DMS79 (cell line): ENCODE measurements around the gene GPC4.

Experiments used
- DNase-seq: peaks from one replicate; lab custom pipeline; 2025; lab: John Stamatoyannopoulos, UW

The GPC4 gene

DNA sequence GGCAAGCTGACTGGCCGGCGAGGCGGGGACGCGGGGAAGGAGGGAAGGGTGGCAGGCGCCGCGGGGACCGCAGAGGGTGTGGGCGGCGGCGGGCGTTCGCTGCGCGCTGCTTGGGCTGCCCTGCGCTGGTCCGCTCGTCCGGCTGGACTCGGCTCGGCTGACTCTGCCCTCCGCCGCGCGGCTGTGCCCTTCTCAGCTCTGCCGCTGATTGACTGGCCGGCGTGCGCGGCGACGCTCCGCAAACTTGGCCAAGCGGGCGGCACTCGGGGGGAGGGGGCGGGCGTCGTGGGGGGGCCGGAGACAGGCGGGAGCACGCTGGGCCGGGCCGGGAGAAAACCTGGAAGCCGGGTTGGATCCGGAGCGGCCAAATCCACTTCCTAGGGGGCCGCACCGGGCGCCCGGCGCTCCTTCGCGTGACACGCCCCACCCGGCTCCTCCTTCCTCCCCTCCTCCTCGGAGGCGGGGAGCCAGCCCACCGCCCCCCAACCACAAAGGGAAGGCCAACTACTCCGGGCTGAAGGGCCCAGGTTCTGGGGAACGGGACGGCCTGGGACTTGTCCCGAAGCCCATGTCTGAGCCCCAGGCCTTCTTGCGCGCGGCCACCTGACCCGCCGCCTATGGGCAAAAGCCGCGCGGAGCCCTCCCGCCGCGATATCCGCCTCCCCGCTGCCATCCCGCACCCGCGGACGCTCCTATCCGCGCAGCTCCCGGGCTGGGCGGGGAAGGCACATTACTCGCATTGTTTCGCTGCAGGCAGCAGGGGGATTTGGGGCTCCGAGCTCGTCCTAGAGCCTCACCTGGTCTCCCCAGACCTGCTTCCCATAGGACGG is at the start of gene GPC4:
Gene GPC4 (minus strand): TSS at position 214 of the 830 bp plus-strand sequence. CDS start 524 bp downstream, outside the sequence.
- DNase-seq = no peak

GRCh38 chrX:133461231-133461630 is 45.9 kb upstream of the GPC4 start:
- no peak for DNase-seq

DNA sequence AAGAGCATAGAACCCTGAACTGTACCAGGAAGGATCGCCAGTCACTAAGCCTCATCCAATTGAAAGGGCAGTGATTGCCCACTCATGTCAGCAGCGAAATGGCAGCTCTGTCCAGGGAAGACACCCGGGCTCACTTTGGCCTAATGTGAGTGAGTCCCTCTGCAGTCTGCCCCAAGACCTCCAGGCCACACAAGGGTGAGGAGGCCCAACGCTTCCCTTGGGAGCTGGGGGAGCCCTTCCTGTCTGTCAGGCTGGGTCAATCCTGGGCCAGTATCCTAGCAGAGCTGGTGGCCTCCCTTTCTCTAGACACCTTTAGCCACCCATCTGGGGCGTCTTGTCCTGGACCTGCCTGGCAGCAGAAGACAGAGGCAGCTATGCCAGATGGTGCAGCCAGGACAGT is 39.6 kb upstream of the GPC4 start:
- DNase-seq = no peak

DNA sequence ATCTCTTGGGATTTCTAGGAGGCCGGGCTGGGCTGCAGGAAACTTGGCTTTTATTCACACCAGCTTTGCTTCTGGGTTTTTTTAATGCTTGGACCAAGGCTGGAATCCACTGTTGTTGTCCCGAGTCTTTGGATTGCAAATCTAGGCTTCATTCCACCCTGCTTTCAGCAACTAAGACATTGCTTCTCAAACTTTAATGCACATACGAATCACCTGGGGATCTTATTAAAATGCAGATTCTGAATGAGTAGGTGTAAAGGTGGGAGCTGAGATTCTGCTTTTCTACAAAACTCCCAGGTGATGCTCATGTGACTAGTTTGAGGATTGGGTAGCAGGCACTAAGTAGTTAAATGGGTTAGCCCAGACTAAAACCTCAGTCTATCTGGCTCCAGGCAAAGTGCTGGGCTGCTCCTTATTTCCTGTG is 39.2 kb upstream of the GPC4 start:
- no peak for DNase-seq

- DNase-seq = no peak
These were observed 33.3 kb upstream of the GPC4 start for GRCh38 chrX:133448512-133449076.

DNA sequence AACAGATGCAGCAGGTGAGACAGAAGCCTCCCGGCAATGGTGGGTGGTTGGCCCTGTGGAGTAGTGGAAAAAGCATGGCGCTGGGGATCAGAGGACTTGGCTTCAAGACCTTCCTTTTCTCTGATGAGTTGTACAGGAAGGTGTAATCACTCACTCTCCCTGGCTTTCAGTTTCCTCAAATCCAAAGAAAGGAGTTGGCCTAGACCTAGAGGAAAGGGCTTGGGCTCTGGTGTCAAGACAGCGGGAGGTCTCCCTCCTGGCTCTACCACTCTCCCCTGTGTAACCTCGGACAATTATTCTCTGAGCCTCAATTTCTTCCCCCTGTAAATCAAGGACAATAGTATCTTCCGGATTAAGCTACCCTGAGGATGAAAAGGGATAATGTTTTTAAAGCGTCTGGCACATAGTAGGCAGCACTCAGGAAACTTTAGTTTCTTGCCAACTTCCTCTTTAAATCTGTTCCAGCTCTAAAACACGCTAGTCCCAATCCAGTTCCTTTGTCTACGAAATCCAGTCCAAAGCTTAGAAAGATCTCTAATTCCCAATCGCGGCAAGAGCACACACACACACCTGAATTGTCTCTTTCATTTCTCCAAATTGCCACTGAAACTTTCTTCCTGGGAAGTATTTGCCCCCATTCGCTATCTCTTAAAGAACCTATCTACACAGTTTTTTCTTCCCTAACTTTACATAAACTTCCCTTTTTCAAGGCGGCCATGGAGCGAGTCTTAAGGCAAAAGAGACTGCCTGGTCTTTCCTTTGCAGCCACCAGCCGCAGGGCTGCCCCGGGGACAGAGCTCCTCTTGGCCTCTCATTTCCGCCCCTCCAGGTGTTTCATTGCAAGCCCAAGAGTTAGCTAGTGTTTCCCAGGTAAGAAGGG is 29.9 kb upstream of the GPC4 start:
- DNase-seq = no peak

DNA sequence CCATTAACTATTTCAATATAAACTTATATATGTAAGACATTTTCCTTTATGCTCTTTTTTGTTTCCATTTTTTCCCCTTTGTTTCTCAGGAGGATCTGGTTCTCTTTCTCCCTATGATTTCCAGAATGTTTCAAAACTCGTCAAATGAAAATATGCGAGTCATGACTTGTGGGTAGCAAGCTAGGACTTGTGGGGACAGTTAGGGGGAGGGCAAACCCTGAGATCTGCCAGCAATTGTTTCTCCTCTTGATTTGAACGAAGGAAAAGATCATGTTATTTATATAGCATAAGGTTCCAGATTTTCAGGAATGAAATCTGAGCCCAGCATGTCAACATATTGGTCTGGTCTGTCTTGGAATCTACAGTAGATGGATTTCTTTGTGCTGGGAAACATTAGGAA is 28.9 kb upstream of the GPC4 start:
- DNase-seq = no peak

- no peak for DNase-seq
These were observed 25.5 kb upstream of the GPC4 start for GRCh38 chrX:133440797-133441163.

- no peak for DNase-seq
These were observed 24.9 kb upstream of the GPC4 start for GRCh38 chrX:133440081-133440796.

GRCh38 chrX:133437766-133438165 is 22.5 kb upstream of the GPC4 start:
- no peak for DNase-seq

- DNase-seq = no peak
These were observed 22.1 kb upstream of the GPC4 start for GRCh38 chrX:133437356-133437755.

DNA sequence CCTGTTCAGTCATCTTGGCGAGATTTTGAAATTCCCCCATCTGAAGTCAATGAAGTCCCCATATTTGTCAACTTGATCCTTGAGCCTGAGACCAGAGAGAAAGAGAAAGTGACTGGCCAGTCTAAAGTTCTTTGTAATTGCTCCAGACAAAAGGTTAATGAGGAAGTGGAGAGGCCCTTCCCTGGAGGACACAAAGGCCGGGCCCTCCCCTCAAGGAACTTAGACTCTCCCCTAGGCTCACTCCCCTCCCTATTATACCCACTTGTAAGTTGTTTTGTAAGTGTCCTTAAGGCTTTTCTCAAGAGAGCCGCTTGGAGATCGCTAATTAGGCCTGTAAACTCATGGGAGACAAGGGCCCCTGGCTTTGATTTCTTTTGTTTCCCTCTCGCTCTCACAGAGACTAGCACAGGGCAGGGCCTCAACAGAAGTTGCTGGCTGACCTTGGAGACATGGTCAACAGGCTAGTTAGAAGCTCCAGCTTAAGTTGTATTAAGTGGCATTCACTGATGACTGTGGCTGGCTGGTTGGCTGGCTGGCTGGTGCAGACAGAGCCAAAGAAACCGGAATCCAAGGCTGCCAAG is 20.3 kb upstream of the GPC4 start:
- DNase-seq = no peak

GRCh38 chrX:133434197-133434820 is 19.0 kb upstream of the GPC4 start:
- no peak for DNase-seq

DNA sequence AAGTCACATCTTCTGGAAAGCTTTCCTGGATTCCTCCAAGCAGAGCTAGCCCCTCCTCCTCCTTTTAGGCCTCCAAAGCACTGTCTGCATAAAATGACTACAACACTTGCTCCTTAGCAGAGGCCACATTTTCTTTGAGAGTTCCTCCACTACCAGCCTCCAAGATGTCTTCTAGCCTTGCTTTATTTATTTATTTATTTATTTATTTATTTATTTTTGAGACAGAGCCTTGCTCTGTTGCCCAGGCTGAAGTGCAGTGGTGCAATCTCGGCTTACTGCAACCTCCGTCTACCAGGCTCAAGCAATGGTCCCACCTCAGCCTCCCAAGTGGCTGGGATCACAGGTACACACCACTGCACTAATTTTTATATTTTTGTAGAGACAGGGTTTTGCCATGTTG is 4.6 kb upstream of the GPC4 start:
- DNase-seq = no peak

DNA sequence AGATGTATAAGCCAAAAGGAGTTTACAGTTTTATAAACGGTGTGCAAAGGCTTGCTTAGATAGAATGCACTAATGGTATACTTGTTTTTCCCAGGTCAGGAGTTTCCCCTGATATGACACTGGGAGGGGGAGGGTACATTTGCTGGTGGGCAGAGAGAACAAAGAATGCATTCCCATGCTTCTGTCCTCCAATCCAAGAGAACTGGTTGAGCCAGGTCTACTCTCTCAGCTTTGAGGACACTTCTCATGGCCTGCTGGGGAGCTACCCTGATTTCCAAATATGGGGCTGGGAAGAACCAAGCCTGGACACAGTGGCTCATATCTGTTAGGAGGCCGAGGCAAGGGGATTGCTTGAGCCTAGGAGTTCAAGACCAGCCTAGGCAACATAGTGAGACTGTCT is 3.3 kb upstream of the GPC4 start:
- DNase-seq = no peak

GRCh38 chrX:133417364-133417763 is 2.1 kb upstream of the GPC4 start:
- DNase-seq = no peak

DNA sequence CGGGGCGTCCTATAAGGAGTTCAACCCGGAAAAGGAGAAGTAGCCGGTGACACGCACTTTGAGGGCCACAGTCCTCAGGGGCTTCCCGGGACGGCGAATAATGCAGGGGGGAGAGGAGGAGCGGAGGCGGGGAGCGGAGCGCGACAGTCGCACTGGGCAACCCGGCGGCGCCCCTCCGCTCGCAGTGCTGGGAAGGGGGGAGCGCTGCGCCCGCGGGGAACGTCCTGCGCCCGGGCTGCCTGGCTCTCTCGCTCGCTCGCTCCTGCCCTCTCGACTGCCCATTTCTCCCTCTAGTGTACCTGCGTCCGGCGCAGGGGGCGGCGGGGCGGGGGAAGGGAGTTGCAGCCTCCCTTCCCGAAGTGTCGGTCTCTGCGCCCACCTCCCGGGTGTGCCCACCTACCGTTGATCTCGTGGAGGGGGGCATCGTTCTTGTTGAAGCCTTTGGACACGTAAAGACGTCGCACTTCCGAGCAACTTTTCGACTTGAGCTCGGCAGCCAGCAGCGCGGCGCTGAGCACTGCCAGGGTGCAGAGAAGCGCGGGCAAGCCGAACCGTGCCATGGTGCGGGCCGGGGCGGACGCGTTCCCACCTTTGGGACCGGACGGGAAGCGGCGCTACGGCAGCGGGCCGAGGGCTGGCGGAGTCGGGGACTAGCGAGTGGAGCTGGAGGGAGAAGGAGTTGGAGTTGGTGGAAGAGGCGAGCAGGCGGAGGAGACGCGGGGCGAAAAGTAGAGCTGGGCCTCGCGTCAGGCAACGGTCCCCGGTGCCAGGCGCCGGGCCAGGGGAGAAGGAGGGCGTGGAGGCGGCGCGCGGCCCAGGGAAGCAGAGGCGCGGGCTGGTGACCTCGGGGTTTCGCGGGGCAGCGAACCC is 648 bp downstream of the GPC4 start:
- no peak for DNase-seq

DNA sequence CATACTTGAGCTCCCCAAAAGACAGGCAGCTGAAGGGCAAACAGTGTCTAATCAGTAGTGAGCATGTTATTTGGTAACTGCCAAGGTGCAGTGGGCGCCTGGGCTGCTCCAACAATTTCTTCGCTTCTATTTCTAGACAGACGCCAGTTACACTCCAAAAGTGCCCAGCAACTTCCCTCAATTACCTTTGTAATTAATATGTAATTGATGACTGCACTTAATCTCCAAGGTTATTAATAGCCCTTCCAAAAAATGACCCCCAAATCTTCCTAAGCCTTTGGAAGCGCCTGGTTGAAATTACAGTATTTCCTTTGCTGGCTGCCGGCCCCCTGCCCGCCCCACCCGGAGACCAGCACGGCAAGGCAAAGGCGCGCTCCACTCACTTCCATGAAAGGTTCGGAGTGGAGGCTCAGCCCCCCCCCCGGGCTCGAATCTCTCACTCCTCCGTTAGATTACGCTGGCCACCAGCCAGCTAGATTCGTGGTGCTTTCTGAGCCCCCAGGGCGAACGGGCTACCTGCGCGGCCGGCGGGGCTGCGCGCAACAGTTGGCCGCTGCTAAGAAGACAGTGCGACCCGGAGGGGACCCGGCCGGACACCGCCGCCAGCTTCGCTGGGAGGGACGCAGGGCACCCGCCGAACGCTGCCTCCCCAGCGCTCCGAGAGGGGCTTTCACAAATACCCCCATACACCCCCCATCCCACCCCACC is 1.9 kb downstream of the GPC4 start:
- no peak for DNase-seq

DNA sequence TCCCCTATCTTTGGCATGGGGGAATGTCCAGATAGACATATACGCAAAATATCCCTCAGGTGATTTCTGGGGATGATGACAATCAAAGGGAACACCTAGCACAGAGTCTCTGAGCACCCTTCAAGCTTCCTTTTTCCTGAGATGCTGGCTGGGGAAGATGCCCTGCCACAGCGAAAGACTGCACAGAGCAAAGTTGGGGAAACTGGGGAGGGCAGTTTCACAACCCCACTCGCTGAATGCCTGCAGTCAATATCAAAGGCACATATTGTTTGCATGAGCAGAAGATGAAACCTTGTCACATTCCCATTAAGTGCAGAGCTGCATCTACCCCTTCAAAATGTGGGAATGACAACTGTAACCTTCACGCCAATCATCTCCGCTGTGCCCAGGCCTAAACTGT is 2.6 kb downstream of the GPC4 start:
- no peak for DNase-seq

DNA sequence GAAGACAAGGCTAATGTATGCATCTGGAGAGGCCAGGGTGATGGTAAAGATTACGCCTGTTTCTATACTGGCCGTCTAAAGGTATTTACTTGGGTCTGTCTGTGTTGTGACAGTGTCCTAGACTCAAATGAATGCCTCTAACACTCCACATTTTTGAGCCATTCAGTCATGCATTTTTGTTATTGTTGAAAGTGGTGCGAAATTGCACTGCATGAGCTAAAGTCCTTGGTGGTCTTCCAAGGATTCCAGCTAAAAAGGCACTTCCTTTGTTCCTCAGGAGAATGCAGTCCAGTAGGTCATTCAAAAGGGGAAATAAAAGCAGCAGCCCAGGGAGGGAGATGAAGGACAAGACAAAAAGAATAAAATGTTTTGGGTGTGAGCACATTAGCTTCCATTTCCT is 3.0 kb downstream of the GPC4 start:
- no peak for DNase-seq
